Ovary (tissue), 10 donors: ENCODE results near the gene NEDD4L. TPM values are rescaled to one million over a fixed set of nuclear protein-coding genes. Genes with fewer than 3 reads are reported as not detected.
"Not testable (repeated sequence)": the region's sequence is repeated elsewhere in the genome, so short reads cannot be mapped to it uniquely, and the experiment has no call there.

ENCODE experiments used
- DNase-seq, 5 donors: peaks; one replicate each; pipeline ENCODE4 v3.0.0-alpha.2; 2019 to 2020
- H3K27ac ChIP-seq, 2 donors: fragments of 200-600 bp; one replicate each; pipeline versions ENCODE4 v1.5.1 to v1.8.0; 2019 to 2022
- H3K27me3 ChIP-seq: fragments of 200-600 bp; one replicate; pipeline ENCODE4 v1.8.0; 2022
- H3K36me3 ChIP-seq: fragments of 200-600 bp; sonication (generic); one replicate; pipeline ENCODE4 v1.5.1; 2019
- H3K4me1 ChIP-seq: one replicate; pipeline ENCODE4 v1.8.1; 2013; ENCODE audit warnings: mild to moderate bottlenecking, moderate library complexity; ENCODE audit not compliant: insufficient read depth
- H3K4me3 ChIP-seq: fragments of 200-600 bp; sonication (generic); one replicate; pipeline ENCODE4 v1.5.1; 2017
- H3K9me3 ChIP-seq, 2 donors: fragments of 200-600 bp in 1 of 2; sonication (generic) in 1 of 2; one replicate each; pipeline versions ENCODE4 v1.5.1 to v1.8.1; 2013 to 2019; ENCODE audit warnings: mild to moderate bottlenecking in 1 of 2, moderate library complexity in 1 of 2
- CTCF ChIP-seq, 3 donors: fragments of 450-650 bp in 2 of 3; fragments of 200-600 bp in 1 of 3; IDR thresholded peaks; one replicate each; pipeline versions ENCODE4 v1.5.1 to v1.8.0; 2016 to 2022; ENCODE audit warnings: antibody characterized with exemption in 3 of 3, mild to moderate bottlenecking in 1 of 3
- EP300 ChIP-seq: sonication (generic); formaldehyde crosslinking; IDR thresholded peaks from one replicate; pipeline ENCODE4 v1.6.1; 2017; ENCODE audit warnings: antibody characterized with exemption
- POLR2A ChIP-seq: fragments of 450-650 bp; IDR thresholded peaks from one replicate; pipeline ENCODE4 v1.6.1; 2017; ENCODE audit warnings: antibody characterized with exemption, mild to moderate bottlenecking, moderate library complexity
- WGBS, 3 donors: extraction: QIAGEN DNeasy Blood & Tissue Kit in 1 of 3; methylation state at CpG; one replicate each; pipeline versions ENCODE4 v1.1.5 to v1.1.7; 2013 to 2017; 5-methylcytosine and 5-hydroxymethylcytosine counted together
- intact Hi-C, 4 donors: fragments of 100-400 bp; cut with DNase I; formaldehyde crosslinking; loops; one replicate each; pipeline versions ENCODE4 v1.11.0 to v1.15.1; 2022 to 2023
- long read RNA-seq, 3 donors: library from polyadenylated mRNA in 2 of 3; unstranded in 2 of 3; transcript quantifications; one replicate each; pipeline ENCODE4 v2.0.0 and lab custom pipeline, GENCODE V29; 2021 to 2026
- polyA plus RNA-seq, 2 donors: library from polyadenylated mRNA; stranded (reverse); fragments of 200-250 nt in 1 of 2; fragments of 350-450 nt in 1 of 2; fragmentation: Illumina TruSeq in 1 of 2; extraction: RNeasy Lipid Tissue Mini Kit (QIAGEN cat#74804) in 1 of 2; gene quantifications; one replicate each; pipeline ENCODE4 v1.2.3, GENCODE V29; 2013 to 2014
- total RNA-seq, 7 donors: library from RNA; depleted of rRNA in 2 of 7; stranded (reverse); fragments of >200 nt in 2 of 7; fragmentation: NEBNext Ultra II Directional in 3 of 7; extraction: Animal tissue kit (Norgen Biotek cat#: 25700) in 3 of 7; gene quantifications; one replicate each; pipeline versions ENCODE4 v1.1.0 to v1.2.4, GENCODE V29; 2016 to 2023
- donor health status: DM: no; HTN: no; CAD: no; lungs with moderate emphysema.
- donor health status: DM: no; HTN: no; CAD: no.
- donor health status: Bipolar disorder and iron deficiency.
- donor health status: DM: yes; HTN: yes; CAD: no.
- donor health status: DM: no; HTN: no; CAD: no.
- donor health status: DM: yes; HTN: yes; CAD: no.

The NEDD4L gene
- total RNA-seq (10 to 100 TPM; 11.1 to 75.2 (median 20.6) TPM), polyA plus RNA-seq (10 to 100 TPM; 11.0 to 11.5 TPM)
- long read RNA-seq, donor 1, partial matches to known transcripts: 0 of 2 reads
- long read RNA-seq, donor 1, other reads (novel, unspliced or antisense): 2 of 2 reads
- long read RNA-seq, donor 2, full-length matches to known transcripts: 3 of 3 reads
- long read RNA-seq, donor 2, partial matches to known transcripts: 0 of 3 reads
- long read RNA-seq, donor 2, other reads (novel, unspliced or antisense): 0 of 3 reads
- long read RNA-seq, donor 3, full-length matches to known transcripts: 3 of 6 reads
- long read RNA-seq, donor 3, partial matches to known transcripts: 1 of 6 reads
- long read RNA-seq, donor 3, other reads (novel, unspliced or antisense): 2 of 6 reads

GRCh38 chr18:58043491-58044369 lies at the start of gene NEDD4L:
Gene NEDD4L (plus strand): TSS chr18:58044226. CDS start chr18:58044661, 435 bp downstream.
- Histone ChIP-seq H3K4me3 (peak within 1 kb of the TSS; percentile 80), H3K36me3 (no peaks in the 10 kb centered on the region), H3K4me1 (peaks cover 7% of the 10 kb centered on the region), H3K9me3 (no peaks in the 10 kb centered on the region), H3K27ac (peak within 1 kb of the TSS; percentile 67 to 86), H3K27me3 (no peaks in the 10 kb centered on the region)
- TF ChIP-seq EP300 (no peak), CTCF (IDR thresholded peaks at IDR 0.05) (peak; percentile 67 to 76 (median 69))
- WGBS, 3 donors: 0% methylated on average over 29 to 91 of the region's 91 CpGs
- peak; percentile 74 to 85 (median 82) for DNase-seq
- intact Hi-C loops: loop anchor here (2.0 to 10.0 kb wide), 5 partner anchors 79 to 721 kb away; partner anchors contain the start of gene NARS1 (in 1 of the 4)

- intact Hi-C loops: no loop called here
These were observed 48.7 kb upstream of the NEDD4L start for GRCh38 chr18:57995331-57995730.

GRCh38 chr18:57996894-57997293 lies 47.1 kb upstream of the NEDD4L start:
- H3K27me3 ChIP-seq, H3K4me3 ChIP-seq, H3K27ac ChIP-seq, H3K4me1 ChIP-seq, H3K36me3 ChIP-seq, DNase-seq, intact Hi-C loops, H3K9me3 ChIP-seq: not testable (repeated sequence)
- WGBS, 3 donors: 88 to 92% (median 90%) methylated on average over 3 of the region's 3 CpGs

More at GRCh38 chr18:57995331-57995730, 48.7 kb upstream of the NEDD4L start:
- 55 to 79% (median 62%) methylated on average over 1 of the region's 1 CpG for WGBS, 3 donors
- DNase-seq: no peak
- H3K4me3 ChIP-seq: no peak overlapping the region
- H3K36me3 ChIP-seq: no peaks in the 10 kb centered on the region
- H3K27ac ChIP-seq: no peak overlapping the region
- no peaks in the 10 kb centered on the region for H3K9me3 ChIP-seq
- no peaks in the 10 kb centered on the region for H3K4me1 ChIP-seq
- TF ChIP-seq POLR2A (no peak), CTCF (IDR thresholded peaks at IDR 0.05) (no peak), EP300 (no peak)
- H3K27me3 ChIP-seq: no peaks in the 10 kb centered on the region

GRCh38 chr18:57997820-57998219 lies 46.2 kb upstream of the NEDD4L start:
- Histone ChIP-seq H3K4me3 (no peak overlapping the region), H3K27ac (no peak overlapping the region), H3K27me3 (no peaks in the 10 kb centered on the region), H3K36me3 (no peaks in the 10 kb centered on the region), H3K9me3 (no peaks in the 10 kb centered on the region), H3K4me1 (no peaks in the 10 kb centered on the region)
- 62 to 80% (median 74%) methylated on average over 2 of the region's 2 CpGs for WGBS, 3 donors
- intact Hi-C loops: no loop called here
- no peak for DNase-seq
- TF ChIP-seq POLR2A (no peak), EP300 (no peak), CTCF (IDR thresholded peaks at IDR 0.05) (no peak)
